Measurements from ENCODE around the gene ASPDH.
"Not testable (repeated sequence)": the region's sequence is repeated elsewhere in the genome, so short reads cannot be mapped to it uniquely, and the experiment has no call there.

The ASPDH gene

DNA sequence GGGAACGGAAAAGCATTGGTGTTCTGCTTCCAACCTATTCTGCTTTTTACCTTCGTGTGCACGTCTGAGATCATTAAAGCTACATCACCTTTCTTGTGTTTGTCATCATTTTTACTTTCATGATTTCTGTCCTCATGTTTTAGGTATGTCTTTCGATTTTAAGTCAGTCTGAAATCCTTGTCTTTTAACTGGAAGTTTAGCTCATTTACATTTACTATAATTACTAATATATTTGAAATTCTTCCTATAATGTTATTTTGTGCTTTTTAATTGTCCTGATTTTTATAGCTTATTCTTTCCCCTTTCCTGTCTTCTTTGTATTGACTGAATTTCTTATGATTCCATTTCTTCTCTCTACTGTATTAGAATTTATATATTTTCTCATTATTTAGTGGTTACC, 19.2 kb upstream of the ASPDH start:
- no peak for DNase-seq (ENCODE audit: insufficient read length, low spot score)
- TF ChIP-seq PAX5 (IDR thresholded peaks at IDR 0.05; ENCODE audit: insufficient read depth, low read length, severe bottlenecking) (no peak), POLR2A (IDR thresholded peaks at IDR 0.05; ENCODE audit: low read depth, low read length) (no peak), POLR2AphosphoS5 (IDR thresholded peaks at IDR 0.05; ENCODE audit: low read depth, low read length) (no peak), POU2F2 (IDR thresholded peaks at IDR 0.05; ENCODE audit: low read depth, low read length) (no peak), SPI1 (IDR thresholded peaks at IDR 0.05; ENCODE audit: low read depth, low read length) (no peak), TAF1 (IDR thresholded peaks at IDR 0.05; ENCODE audit: low read depth, low read length) (no peak)
- no peak for FAIRE-seq

DNA sequence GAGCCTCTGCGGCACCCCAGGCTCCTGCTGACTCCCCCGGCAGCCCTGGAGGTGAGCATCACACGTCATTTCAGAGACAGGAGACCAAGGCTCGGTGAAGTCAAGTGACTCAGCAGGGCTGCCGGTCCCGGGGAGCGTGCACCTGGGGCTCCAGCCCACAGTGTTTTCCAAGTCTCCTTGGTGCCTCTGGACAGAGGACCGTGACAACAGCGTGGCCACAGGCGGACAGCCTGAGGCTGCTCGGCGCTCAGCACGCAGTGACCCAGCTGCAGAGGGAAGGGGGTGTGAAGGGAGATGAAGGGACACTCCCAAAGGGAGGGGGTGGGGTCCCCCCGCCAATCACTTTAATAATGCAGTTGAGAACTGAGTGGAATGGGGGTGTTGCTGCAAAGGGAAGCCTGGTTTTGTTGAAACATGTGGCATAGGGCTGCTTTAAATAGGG, 17.5 kb upstream of the ASPDH start:
- FAIRE-seq (no peak), DNase-seq (ENCODE audit: insufficient read length, low spot score) (no peak)
- TF ChIP-seq POLR2A (IDR thresholded peaks at IDR 0.05; ENCODE audit: low read depth, low read length) (no peak), POU2F2 (IDR thresholded peaks at IDR 0.05; ENCODE audit: low read depth, low read length) (no peak), PAX5 (IDR thresholded peaks at IDR 0.05; ENCODE audit: insufficient read depth, low read length, severe bottlenecking) (no peak), SPI1 (IDR thresholded peaks at IDR 0.05; ENCODE audit: low read depth, low read length) (no peak), POLR2AphosphoS5 (IDR thresholded peaks at IDR 0.05; ENCODE audit: low read depth, low read length) (no peak), TAF1 (IDR thresholded peaks at IDR 0.05; ENCODE audit: low read depth, low read length) (no peak)

DNA sequence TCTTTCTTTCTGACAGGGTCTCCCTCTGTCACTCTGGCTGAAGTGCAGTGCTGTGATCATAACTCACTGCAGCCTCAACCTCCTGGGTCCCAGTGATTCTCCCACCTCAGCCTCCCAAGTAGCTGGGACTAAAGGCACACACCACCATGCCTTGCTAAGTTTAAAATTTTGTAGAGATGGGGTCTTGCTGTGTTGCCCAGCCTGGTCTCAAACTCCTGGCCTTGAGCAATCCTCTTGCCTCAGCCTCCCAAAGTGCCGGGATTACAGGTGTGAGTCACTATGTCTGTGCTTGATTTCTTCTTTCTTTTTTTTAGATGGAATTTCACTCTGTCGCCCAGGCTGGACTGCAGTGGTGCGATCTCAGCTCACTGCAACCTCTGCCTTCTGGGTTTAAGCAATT, 14.3 kb upstream of the ASPDH start:
- FAIRE-seq; DNase-seq (ENCODE audit: insufficient read length, low spot score): not testable (repeated sequence)

DNA sequence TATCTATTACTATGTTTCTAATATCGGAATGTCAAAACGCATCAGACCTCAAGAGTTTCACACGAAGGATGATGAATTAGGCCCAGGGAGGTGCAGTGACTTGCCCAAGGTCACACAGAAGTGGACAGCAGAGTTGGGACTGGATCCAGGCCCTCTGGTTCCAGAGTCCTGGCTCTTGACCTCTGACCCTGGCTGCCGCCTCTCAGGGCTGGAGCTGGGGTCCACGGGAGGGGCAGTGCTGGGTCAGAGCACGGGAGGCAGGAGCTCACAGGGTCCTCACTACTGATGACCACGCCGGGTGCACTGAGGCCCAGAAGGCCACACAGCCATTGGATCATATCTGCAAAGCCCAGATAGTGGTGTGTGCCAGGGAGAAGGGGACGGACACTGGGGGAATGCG, 9.2 kb upstream of the ASPDH start:
- FAIRE-seq (no peak), DNase-seq (ENCODE audit: insufficient read length, low spot score) (no peak)
- TF ChIP-seq POU2F2 (IDR thresholded peaks at IDR 0.05; ENCODE audit: low read depth, low read length) (no peak), POLR2AphosphoS5 (IDR thresholded peaks at IDR 0.05; ENCODE audit: low read depth, low read length) (no peak), TAF1 (IDR thresholded peaks at IDR 0.05; ENCODE audit: low read depth, low read length) (no peak), PAX5 (IDR thresholded peaks at IDR 0.05; ENCODE audit: insufficient read depth, low read length, severe bottlenecking) (no peak), POLR2A (IDR thresholded peaks at IDR 0.05; ENCODE audit: low read depth, low read length) (no peak), SPI1 (IDR thresholded peaks at IDR 0.05; ENCODE audit: low read depth, low read length) (no peak)

DNA sequence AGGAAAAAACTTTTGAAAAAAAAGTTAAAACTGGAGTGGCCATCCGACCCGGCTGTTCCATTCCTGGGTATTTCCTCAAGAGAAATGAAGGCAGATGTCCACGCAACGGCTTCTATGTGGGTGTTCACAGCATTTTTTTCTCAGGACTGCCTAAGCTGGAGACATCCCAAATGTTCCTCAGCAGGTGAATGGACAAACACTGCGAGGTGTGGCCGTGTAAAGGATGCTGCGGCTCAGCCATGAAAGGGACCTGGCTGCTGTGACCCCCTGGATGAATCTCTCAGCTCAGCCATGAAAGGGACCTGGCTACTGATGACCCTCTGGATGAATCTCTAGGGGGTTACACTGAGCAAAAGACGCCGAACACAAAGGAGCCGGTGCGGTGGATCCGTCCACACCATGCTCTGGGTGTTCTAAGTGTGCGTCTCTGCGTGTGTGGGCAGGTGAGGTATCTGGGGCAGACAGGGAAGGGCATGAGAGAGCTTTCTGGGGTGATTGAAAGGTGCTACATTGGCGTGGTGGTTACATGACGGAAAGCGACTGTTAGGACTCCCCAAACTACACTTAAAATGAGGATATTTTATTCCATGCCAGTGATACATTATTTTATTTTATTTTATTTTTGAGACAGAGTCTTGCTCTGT, 7.2 kb upstream of the ASPDH start:
- TF ChIP-seq POU2F2 (IDR thresholded peaks at IDR 0.05; ENCODE audit: low read depth, low read length) (no peak), TAF1 (IDR thresholded peaks at IDR 0.05; ENCODE audit: low read depth, low read length) (no peak), POLR2AphosphoS5 (IDR thresholded peaks at IDR 0.05; ENCODE audit: low read depth, low read length) (no peak), PAX5 (IDR thresholded peaks at IDR 0.05; ENCODE audit: insufficient read depth, low read length, severe bottlenecking) (no peak), SPI1 (IDR thresholded peaks at IDR 0.05; ENCODE audit: low read depth, low read length) (no peak)
- FAIRE-seq, result no peak

DNA sequence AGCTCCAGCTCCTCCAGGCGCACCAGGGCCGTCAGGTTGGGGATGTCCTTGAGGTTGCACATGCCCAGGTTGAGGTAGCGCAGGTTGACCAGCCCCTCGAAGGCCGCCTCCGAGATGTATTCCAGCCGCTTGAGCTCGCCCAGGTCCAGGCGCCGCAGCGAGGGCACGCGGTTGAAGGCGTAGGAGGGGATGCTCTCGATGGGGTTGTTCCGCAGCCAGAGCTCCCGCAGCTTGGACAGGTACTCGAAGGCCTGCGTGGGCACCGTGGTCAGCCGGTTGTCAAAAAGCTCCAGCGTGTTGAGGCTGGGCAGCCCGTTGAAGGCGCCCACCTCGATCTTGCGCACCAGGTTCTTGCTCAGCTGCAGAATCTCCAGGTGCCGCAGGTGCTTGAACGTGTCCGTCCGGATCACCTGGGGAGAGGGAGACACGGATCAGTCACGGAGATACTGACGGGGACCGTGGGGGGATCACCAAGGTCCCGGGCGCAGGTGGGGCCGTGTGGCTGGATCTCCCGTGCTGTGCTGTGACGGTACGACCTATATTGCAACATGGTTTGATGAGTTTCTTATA, 5.4 kb upstream of the ASPDH start:
- FAIRE-seq (no peak), DNase-seq (ENCODE audit: insufficient read length, low spot score) (no peak)
- TF ChIP-seq TAF1 (IDR thresholded peaks at IDR 0.05; ENCODE audit: low read depth, low read length), result no peak

More for the DNA sequence above, 7.2 kb upstream of the ASPDH start:
- DNase-seq (ENCODE audit: insufficient read length, low spot score), result no peak

DNA sequence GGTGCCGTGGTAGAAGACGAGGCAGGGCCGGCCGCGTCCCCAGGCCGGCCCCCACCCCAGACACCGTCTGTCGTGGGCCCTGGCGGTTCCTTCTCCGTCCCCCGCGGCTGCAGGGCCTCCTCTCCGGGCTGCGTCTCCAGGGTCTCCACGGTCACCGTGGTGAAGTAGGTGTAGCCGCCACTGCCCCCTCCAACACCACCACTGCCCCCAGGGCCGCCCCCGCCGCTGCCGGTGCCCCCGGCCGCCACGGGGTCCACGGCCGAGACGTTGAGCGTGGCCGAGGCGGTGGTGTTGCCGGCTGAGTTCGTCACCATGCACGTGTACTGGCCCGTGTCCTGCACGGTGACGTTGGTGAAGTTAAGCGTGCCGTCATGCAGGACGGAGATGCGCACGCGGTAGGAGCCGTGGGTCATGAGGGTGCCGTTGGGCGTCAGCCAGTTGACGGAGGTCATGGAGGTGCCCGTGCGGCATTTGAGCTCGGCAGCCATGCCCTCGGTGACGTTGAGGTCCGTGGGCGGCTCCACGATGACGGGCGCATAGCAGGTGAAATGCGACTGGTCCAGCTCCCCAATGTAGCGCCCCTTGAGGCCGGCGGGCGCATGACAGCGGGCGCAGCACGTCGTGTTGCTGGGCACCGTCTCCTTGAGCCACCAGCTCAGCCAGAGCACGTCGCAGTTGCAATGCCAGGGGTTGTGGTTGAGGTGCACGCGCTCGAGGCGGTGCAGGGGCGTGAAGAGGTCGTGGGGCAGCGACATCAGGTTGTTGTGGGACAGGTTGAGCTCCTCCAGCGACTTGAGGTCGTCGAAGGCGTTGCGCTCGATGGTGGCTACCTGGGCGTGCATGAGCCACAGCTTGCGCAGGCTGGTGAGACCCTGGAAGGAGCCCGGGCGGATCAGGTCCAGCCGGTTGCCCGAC, 4.6 kb upstream of the ASPDH start:
- FAIRE-seq, result no peak
- TF ChIP-seq TAF1 (IDR thresholded peaks at IDR 0.05; ENCODE audit: low read depth, low read length) (no peak), PAX5 (IDR thresholded peaks at IDR 0.05; ENCODE audit: insufficient read depth, low read length, severe bottlenecking) (no peak), SPI1 (IDR thresholded peaks at IDR 0.05; ENCODE audit: low read depth, low read length) (no peak)
- DNase-seq (ENCODE audit: insufficient read length, low spot score), result no peak

DNA sequence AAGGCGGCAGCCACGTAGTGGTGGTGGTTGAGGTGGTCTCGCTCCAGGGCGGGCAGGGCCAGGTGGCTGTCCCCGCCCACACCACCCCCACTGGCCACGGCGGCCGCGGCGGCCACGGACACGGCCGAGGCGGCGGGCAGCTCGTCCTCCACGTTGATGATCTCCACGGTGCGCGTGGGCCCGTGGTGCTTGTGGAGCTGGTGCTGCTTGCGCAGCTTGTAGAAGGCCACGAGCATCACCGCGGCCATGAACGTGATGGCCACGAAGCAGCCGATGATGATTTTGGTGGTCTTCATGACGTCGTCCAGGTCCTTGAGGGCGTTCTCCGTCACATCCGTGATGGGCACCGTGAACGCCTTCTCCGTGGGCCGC, 4.0 kb upstream of the ASPDH start:
- FAIRE-seq, result no peak
- no peak for DNase-seq (ENCODE audit: insufficient read length, low spot score)
- TF ChIP-seq PAX5 (IDR thresholded peaks at IDR 0.05; ENCODE audit: insufficient read depth, low read length, severe bottlenecking), result no peak

DNA sequence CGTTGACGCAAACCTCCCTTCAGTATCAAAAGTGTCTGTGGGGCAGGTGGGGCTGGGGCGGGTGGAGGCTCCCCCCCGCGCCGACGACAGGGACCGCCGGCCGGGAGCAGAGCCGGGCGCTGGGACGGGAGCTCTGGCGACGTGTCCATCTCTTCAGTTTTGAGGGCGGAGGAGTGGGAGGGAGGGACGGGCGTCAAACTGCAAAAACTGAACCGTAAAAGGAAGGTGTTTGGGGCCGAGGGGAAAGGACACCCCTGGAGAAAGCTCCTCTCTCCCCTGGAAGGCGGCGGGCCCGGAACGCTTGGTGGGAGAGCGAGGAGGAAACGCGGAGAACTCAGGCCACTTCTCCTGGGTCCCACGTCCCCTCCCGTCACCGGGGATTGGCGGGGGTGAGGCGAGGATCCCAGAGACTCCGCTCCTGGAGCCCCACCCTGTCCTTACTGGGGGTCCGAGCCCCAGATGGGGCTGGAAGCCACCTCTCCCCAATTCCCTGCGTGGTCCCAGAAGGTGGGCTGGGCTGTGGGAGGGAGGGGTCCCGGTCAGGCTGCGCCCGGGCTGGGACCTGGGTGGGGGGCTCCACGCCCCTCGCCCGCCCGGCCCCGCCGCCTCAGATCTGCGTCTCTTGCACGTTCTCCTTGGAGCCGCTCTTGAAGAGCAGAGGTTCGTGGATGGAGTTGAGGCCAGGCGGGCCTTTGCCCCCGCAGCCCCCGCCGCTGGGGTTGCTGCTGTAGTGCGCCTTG, 3.4 kb upstream of the ASPDH start:
- FAIRE-seq, result no peak
- TF ChIP-seq POU2F2 (IDR thresholded peaks at IDR 0.05; ENCODE audit: low read depth, low read length) (no peak), POLR2A (IDR thresholded peaks at IDR 0.05; ENCODE audit: low read depth, low read length) (no peak), TAF1 (IDR thresholded peaks at IDR 0.05; ENCODE audit: low read depth, low read length) (no peak), SPI1 (IDR thresholded peaks at IDR 0.05; ENCODE audit: low read depth, low read length) (no peak), POLR2AphosphoS5 (IDR thresholded peaks at IDR 0.05; ENCODE audit: low read depth, low read length) (no peak), PAX5 (IDR thresholded peaks at IDR 0.05; ENCODE audit: insufficient read depth, low read length, severe bottlenecking) (no peak)
- DNase-seq (ENCODE audit: insufficient read length, low spot score), result no peak

DNA sequence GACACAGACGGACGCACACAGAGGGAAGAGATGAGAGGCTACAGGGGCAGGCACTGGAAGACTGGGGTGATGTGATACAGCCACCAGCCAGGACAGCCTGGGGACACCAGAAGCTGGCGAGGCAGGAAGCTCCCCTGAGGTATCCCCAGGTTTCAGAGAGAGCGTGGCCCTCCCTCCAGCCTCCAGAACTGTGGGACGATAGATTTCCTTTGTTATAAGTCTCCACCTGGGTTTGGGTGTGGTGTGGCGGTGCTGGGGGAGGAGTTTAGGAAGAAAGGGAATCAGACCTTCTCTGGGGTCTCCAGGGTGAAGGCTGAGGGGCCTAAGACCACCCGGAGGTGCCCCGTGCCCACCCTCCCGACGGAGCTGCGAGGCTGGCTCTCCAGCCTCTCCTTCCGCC, 2.7 kb upstream of the ASPDH start:
- TF ChIP-seq SPI1 (IDR thresholded peaks at IDR 0.05; ENCODE audit: low read depth, low read length), result no peak
- FAIRE-seq (no peak), DNase-seq (ENCODE audit: insufficient read length, low spot score) (no peak)

Measured in GM12891 (cell line).